Gastroesophageal sphincter (tissue), 3 donors: ENCODE measurements around the gene APBB1.

Experiments
- CTCF ChIP-seq, 4 experiments: fragments of 200-600 bp in 2 of 4; fragments of 450-650 bp in 2 of 4; sonication (generic) in 1 of 4; IDR thresholded peaks; one replicate each; pipeline ENCODE4 v1.5.1; 2017 to 2019; ENCODE audit warnings: antibody characterized with exemption in 4 of 4, mild to moderate bottlenecking in 2 of 4, moderate library complexity in 2 of 4
- EP300 ChIP-seq: sonication (generic); formaldehyde crosslinking; IDR thresholded peaks from one replicate; pipeline ENCODE4 v1.6.1; 2017; ENCODE audit warnings: antibody characterized with exemption, mild to moderate bottlenecking
- POLR2A ChIP-seq, 2 donors: fragments of 450-650 bp; IDR thresholded peaks; one replicate each; pipeline ENCODE4 v1.6.1; 2017; ENCODE audit warnings: antibody characterized with exemption in 2 of 2, mild to moderate bottlenecking in 2 of 2, moderate library complexity in 1 of 2

GRCh38 chr11:6350486-6350885, 68.4 kb downstream of the APBB1 start:
- TF ChIP-seq EP300 (no peak), POLR2A (IDR thresholded peaks at IDR 0.05) (no peak), CTCF (IDR thresholded peaks at IDR 0.05) (no peak)
